ENCODE data around the gene SGO1. TPM values are rescaled to one million over a fixed set of nuclear protein-coding genes. Genes with fewer than 3 reads are reported as not detected.

The SGO1 gene
- 4.8 and 6.9 TPM in 2 replicates for total RNA-seq

- no peaks in the 10 kb centered on the region for H3K27me3 ChIP-seq (ENCODE audit: control insufficient read depth, insufficient read depth, low read length)
- H3K4me3 ChIP-seq (ENCODE audit: low read depth, low read length): peak within 1 kb of the TSS; percentile 90
- H3K36me3 ChIP-seq (ENCODE audit: control insufficient read depth, insufficient read depth, low read length): no peaks in the 10 kb centered on the region
- TF ChIP-seq CTCF (IDR thresholded peaks at IDR 0.05; ENCODE audit: insufficient read depth, low read length, poor library complexity, severe bottlenecking): no peak
- DNase-seq (ENCODE audit: low read depth): peak; percentile 95
Measured at GRCh38 chr3:20185679-20186599, at the start of gene SGO1. SGO1 (minus strand) TSS chr3:20186206; CDS start chr3:20184027, 2,179 bp downstream.

- Histone ChIP-seq H3K4me3 (ENCODE audit: low read depth, low read length) (no peak overlapping the region), H3K27me3 (ENCODE audit: control insufficient read depth, insufficient read depth, low read length) (no peaks in the 10 kb centered on the region), H3K36me3 (ENCODE audit: control insufficient read depth, insufficient read depth, low read length) (no peaks in the 10 kb centered on the region)
- no peak for DNase-seq (ENCODE audit: low read depth)
- no peak for TF ChIP-seq CTCF (IDR thresholded peaks at IDR 0.05; ENCODE audit: insufficient read depth, low read length, poor library complexity, severe bottlenecking)
Measured at GRCh38 chr3:20235796-20236195, 49.8 kb upstream of the SGO1 start.

- no peaks in the 10 kb centered on the region for H3K27me3 ChIP-seq (ENCODE audit: control insufficient read depth, insufficient read depth, low read length)
- H3K36me3 ChIP-seq (ENCODE audit: control insufficient read depth, insufficient read depth, low read length): no peaks in the 10 kb centered on the region
- H3K4me3 ChIP-seq (ENCODE audit: low read depth, low read length): no peak overlapping the region
- TF ChIP-seq CTCF (IDR thresholded peaks at IDR 0.05; ENCODE audit: insufficient read depth, low read length, poor library complexity, severe bottlenecking): no peak
- no peak for DNase-seq (ENCODE audit: low read depth)
Measured at GRCh38 chr3:20232906-20233780, 47.1 kb upstream of the SGO1 start.

- TF ChIP-seq CTCF (IDR thresholded peaks at IDR 0.05; ENCODE audit: insufficient read depth, low read length, poor library complexity, severe bottlenecking): no peak
- H3K36me3 ChIP-seq (ENCODE audit: control insufficient read depth, insufficient read depth, low read length): no peaks in the 10 kb centered on the region
Measured at GRCh38 chr3:20230954-20231353, 44.9 kb upstream of the SGO1 start.

GRCh38 chr3:20225769-20226168, 39.8 kb upstream of the SGO1 start:
- no peaks in the 10 kb centered on the region for H3K36me3 ChIP-seq (ENCODE audit: control insufficient read depth, insufficient read depth, low read length)
- TF ChIP-seq CTCF (IDR thresholded peaks at IDR 0.05; ENCODE audit: insufficient read depth, low read length, poor library complexity, severe bottlenecking): peak; percentile 27
- H3K27me3 ChIP-seq (ENCODE audit: control insufficient read depth, insufficient read depth, low read length): no peaks in the 10 kb centered on the region
- no peak for DNase-seq (ENCODE audit: low read depth)
- H3K4me3 ChIP-seq (ENCODE audit: low read depth, low read length): no peak overlapping the region

More at GRCh38 chr3:20230954-20231353, 44.9 kb upstream of the SGO1 start:
- Histone ChIP-seq H3K4me3 (ENCODE audit: low read depth, low read length) (no peak overlapping the region), H3K27me3 (ENCODE audit: control insufficient read depth, insufficient read depth, low read length) (no peaks in the 10 kb centered on the region)
- no peak for DNase-seq (ENCODE audit: low read depth)

Data from kidney epithelial cell (primary cell).